Measurements from ENCODE around the gene RMRP. TPM values are rescaled to one million over a fixed set of nuclear protein-coding genes. Genes with fewer than 3 reads are reported as not detected.

RMRP gene
- polyA plus RNA-seq, 1 donor (not counting 4 experiments of a cell fraction or from before 2014, with no cell fraction given), result 21.6 TPM

GRCh38 chr9:35653611-35654010 is 4.2 kb downstream of the RMRP start:
- TF ChIP-seq CTCF (optimal IDR thresholded peaks at IDR 0.05 in 1 of 3, IDR thresholded peaks at IDR 0.05 in 1 of 3, conservative IDR thresholded peaks at IDR 0.05 in 1 of 3; ENCODE audit: extremely low read depth in 1 of 3, insufficient read depth in 2 of 3, low read length in 3 of 3) (no peak), EZH2 (IDR thresholded peaks at IDR 0.05; ENCODE audit: low read length) (no peak)
- H3K4me1 ChIP-seq (ENCODE audit: control insufficient read depth, extremely low read depth, insufficient read depth, low read length), result peaks cover 10% of the 10 kb centered on the region
- H3K9me1 ChIP-seq (ENCODE audit: control insufficient read depth, extremely low read depth, insufficient read depth, low read length), result no peaks in the 10 kb centered on the region
- H2AFZ ChIP-seq (ENCODE audit: control insufficient read depth, low read length), result no peak overlapping the region
- no peaks in the 10 kb centered on the region for H4K20me1 ChIP-seq (ENCODE audit: control insufficient read depth, extremely low read depth, insufficient read depth, low read length)
- dilution Hi-C loops (cut with MboI; ENCODE audit: extremely low pct_ligation_motif_present, low sequenced_read_pairs), result no loop called here
- H3K4me2 ChIP-seq (ENCODE audit: control insufficient read depth, extremely low read depth, insufficient read depth, low read depth, low read length), result no peak overlapping the region
- H3K4me3 ChIP-seq (ENCODE audit: control insufficient read depth in 2 of 3, extremely low read depth in 1 of 3, insufficient read depth in 2 of 3, low read depth in 1 of 3, low read length in 3 of 3), result no peak overlapping the region
- no peaks in the 10 kb centered on the region for H3K36me3 ChIP-seq (ENCODE audit: control insufficient read depth in 2 of 2, extremely low read depth in 1 of 2, insufficient read depth in 2 of 2, low read length in 2 of 2)
- H3K79me2 ChIP-seq (ENCODE audit: control insufficient read depth, insufficient read depth, low read length), result no peaks in the 10 kb centered on the region
- no peaks in the 10 kb centered on the region for H3K9me3 ChIP-seq (ENCODE audit: control insufficient read depth, low read depth, low read length)
- no peak overlapping the region for H3K9ac ChIP-seq (ENCODE audit: control insufficient read depth, extremely low read depth, insufficient read depth, low read length)
- H3K27me3 ChIP-seq (ENCODE audit: control insufficient read depth, extremely low read depth, insufficient read depth, low read length), result peaks cover 3% of the 10 kb centered on the region
- no peak overlapping the region for H3K27ac ChIP-seq (ENCODE audit: control insufficient read depth, insufficient read depth, low read length)
- FAIRE-seq (no peak), DNase-seq (ENCODE audit: low read depth, low spot score) (no peak)

GRCh38 chr9:35652829-35653209 is 5.0 kb downstream of the RMRP start:
- no peak overlapping the region for H3K4me2 ChIP-seq (ENCODE audit: control insufficient read depth, extremely low read depth, insufficient read depth, low read depth, low read length)
- no peak overlapping the region for H2AFZ ChIP-seq (ENCODE audit: control insufficient read depth, low read length)
- no peaks in the 10 kb centered on the region for H3K36me3 ChIP-seq (ENCODE audit: control insufficient read depth in 2 of 2, extremely low read depth in 1 of 2, insufficient read depth in 2 of 2, low read length in 2 of 2)
- H3K4me1 ChIP-seq (ENCODE audit: control insufficient read depth, extremely low read depth, insufficient read depth, low read length), result peaks cover 10% of the 10 kb centered on the region
- no peak overlapping the region for H3K4me3 ChIP-seq (ENCODE audit: control insufficient read depth in 2 of 3, extremely low read depth in 1 of 3, insufficient read depth in 2 of 3, low read depth in 1 of 3, low read length in 3 of 3)
- no peaks in the 10 kb centered on the region for H3K9me3 ChIP-seq (ENCODE audit: control insufficient read depth, low read depth, low read length)
- dilution Hi-C loops (cut with MboI; ENCODE audit: extremely low pct_ligation_motif_present, low sequenced_read_pairs), result no loop called here
- no peaks in the 10 kb centered on the region for H4K20me1 ChIP-seq (ENCODE audit: control insufficient read depth, extremely low read depth, insufficient read depth, low read length)
- H3K27ac ChIP-seq (ENCODE audit: control insufficient read depth, insufficient read depth, low read length), result no peak overlapping the region
- H3K27me3 ChIP-seq (ENCODE audit: control insufficient read depth, extremely low read depth, insufficient read depth, low read length), result peaks cover 3% of the 10 kb centered on the region
- FAIRE-seq, result no peak
- H3K79me2 ChIP-seq (ENCODE audit: control insufficient read depth, insufficient read depth, low read length), result no peaks in the 10 kb centered on the region
- no peak overlapping the region for H3K9ac ChIP-seq (ENCODE audit: control insufficient read depth, extremely low read depth, insufficient read depth, low read length)
- H3K9me1 ChIP-seq (ENCODE audit: control insufficient read depth, extremely low read depth, insufficient read depth, low read length), result no peaks in the 10 kb centered on the region
- TF ChIP-seq EZH2 (IDR thresholded peaks at IDR 0.05; ENCODE audit: low read length) (no peak), CTCF (optimal IDR thresholded peaks at IDR 0.05 in 1 of 3, IDR thresholded peaks at IDR 0.05 in 1 of 3, conservative IDR thresholded peaks at IDR 0.05 in 1 of 3; ENCODE audit: extremely low read depth in 1 of 3, insufficient read depth in 2 of 3, low read length in 3 of 3) (no peak)
- DNase-seq (ENCODE audit: low read depth, low spot score), result no peak

Data from keratinocyte (primary cell).